Calu3 (cell line): ENCODE data around the gene BIRC5. TPM values are rescaled to one million over a fixed set of nuclear protein-coding genes. Genes with fewer than 3 reads are reported as not detected.
"Not testable (repeated sequence)": the region's sequence is repeated elsewhere in the genome, so short reads cannot be mapped to it uniquely, and the experiment has no call there.

Source experiments
- BruUV-seq: library from RNA; stranded (reverse); fragments of 400-500 nt; replicated peaks from 2 replicates; lab custom pipeline; 2021; lab: Mats Ljungman, UMichigan
- CTCF ChIA-PET: fragments of 300-600 bp; sonication (Branson Sonifier 250); formaldehyde crosslinking; loops from one replicate; lab custom pipeline; 2022; ENCODE audit warnings: antibody characterized with exemption; lab: Charles Lee
- DNase-seq: peaks from one replicate; pipeline ENCODE4 v3.0.0; 2022
- H3K27ac Mint-ChIP-seq: one replicate; pipeline ENCODE4 v1.8.0; 2022; ENCODE audit warnings: mixed read lengths; ENCODE audit not compliant: unreplicated experiment
- H3K27me3 Mint-ChIP-seq: one replicate; pipeline ENCODE4 v1.8.0; 2022; ENCODE audit warnings: mixed read lengths; ENCODE audit not compliant: unreplicated experiment
- H3K36me3 Mint-ChIP-seq: one replicate; pipeline ENCODE4 v1.8.0; 2022; ENCODE audit warnings: mild to moderate bottlenecking, moderate library complexity, mixed read lengths; ENCODE audit not compliant: insufficient read depth, unreplicated experiment
- H3K4me1 Mint-ChIP-seq: one replicate; pipeline ENCODE4 v1.8.0; 2022; ENCODE audit warnings: mild to moderate bottlenecking, low read depth, mixed read lengths; ENCODE audit not compliant: unreplicated experiment
- H3K4me3 Mint-ChIP-seq: one replicate; pipeline ENCODE4 v1.8.0; 2022; ENCODE audit warnings: mild to moderate bottlenecking, low read depth, moderate library complexity, mixed read lengths; ENCODE audit not compliant: unreplicated experiment
- H3K9me3 Mint-ChIP-seq: one replicate; pipeline ENCODE4 v1.8.0; 2022; ENCODE audit warnings: low read depth, mixed read lengths; ENCODE audit not compliant: unreplicated experiment
- intact Hi-C: fragments of 100-400 bp; cut with micrococcal nuclease; formaldehyde crosslinking; loops from one replicate; pipeline ENCODE4 v1.10.0; 2022; ENCODE audit not compliant: unreplicated experiment
- total RNA-seq: library from RNA; stranded (reverse); gene quantifications from 2 replicates; pipeline ENCODE4 v1.2.3, GENCODE V29; 2022
- TF ChIP-seq, protein P1 (sequence below): fragments of 200-600 bp; IDR thresholded peaks from one replicate; pipeline ENCODE4 v1.8.0; 2022; ENCODE audit warnings: antibody characterized with exemption; ENCODE audit not compliant: unreplicated experiment

Gene BIRC5
- total RNA-seq, 1 experiment from 2014 or later: 58.5 TPM

DNA sequence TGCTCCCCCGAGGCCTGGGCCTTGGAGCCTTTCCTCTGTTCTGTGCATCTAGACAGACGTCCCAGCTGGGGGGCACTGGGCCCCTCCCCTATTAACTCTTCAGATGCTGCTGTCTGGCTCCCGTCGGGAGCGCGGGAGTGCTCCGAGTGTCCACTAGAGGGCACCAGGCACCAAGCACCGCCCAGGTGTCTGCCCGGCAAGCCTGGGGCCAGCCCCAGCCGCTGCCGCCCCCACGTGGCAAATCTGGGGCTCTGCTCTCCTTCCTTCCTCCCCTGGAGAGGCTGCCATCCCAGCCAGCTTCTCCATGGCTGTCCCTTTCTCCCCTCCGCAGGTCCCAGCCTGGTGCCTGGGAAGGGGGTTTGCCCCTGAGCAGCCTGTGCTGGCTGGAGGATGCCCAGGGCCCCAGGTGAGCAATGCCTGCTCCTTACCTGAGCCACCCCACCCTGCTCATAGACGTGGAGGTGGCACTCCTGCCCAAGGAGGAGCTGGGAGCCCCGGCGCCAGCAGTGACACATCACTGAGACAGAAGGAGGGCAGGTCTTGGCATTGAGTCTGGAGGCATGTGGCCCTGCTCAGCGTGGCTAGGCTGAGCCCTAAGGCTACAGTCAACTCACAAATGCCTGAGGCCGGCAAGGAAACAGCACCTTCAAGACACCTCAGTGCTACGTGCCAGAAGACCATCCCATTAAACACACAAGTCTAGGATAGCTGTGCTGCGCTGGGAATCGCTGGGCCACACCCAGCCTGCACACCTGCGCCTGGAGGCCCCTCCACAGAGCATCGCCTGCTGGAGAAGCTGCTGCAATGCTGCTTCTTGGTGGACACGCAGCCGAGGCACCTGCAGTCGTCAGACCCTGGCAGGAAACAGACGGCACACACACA is 37.1 kb downstream of the BIRC5 start:
- no peak overlapping the region for H3K4me3 Mint-ChIP-seq
- no peak overlapping the region for H3K27ac Mint-ChIP-seq
- H3K27me3 Mint-ChIP-seq: peaks cover 10% of the 10 kb centered on the region
- TF ChIP-seq, protein P1, sequence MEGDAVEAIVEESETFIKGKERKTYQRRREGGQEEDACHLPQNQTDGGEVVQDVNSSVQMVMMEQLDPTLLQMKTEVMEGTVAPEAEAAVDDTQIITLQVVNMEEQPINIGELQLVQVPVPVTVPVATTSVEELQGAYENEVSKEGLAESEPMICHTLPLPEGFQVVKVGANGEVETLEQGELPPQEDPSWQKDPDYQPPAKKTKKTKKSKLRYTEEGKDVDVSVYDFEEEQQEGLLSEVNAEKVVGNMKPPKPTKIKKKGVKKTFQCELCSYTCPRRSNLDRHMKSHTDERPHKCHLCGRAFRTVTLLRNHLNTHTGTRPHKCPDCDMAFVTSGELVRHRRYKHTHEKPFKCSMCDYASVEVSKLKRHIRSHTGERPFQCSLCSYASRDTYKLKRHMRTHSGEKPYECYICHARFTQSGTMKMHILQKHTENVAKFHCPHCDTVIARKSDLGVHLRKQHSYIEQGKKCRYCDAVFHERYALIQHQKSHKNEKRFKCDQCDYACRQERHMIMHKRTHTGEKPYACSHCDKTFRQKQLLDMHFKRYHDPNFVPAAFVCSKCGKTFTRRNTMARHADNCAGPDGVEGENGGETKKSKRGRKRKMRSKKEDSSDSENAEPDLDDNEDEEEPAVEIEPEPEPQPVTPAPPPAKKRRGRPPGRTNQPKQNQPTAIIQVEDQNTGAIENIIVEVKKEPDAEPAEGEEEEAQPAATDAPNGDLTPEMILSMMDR: peak; percentile 95
- CTCF ChIA-PET: interaction anchor here (0.6 to 3.6 kb wide), 21 partner anchors 9 to 210 kb away, joined by 3 to 33 read pairs (median 4); partner anchors contain the start of genes AFMID, SOCS3 and TK1
- peaks cover 15% of the 10 kb centered on the region for H3K4me1 Mint-ChIP-seq
- no TSS peak for BruUV-seq
- intact Hi-C loops: loop anchor here (2.0 kb wide), 3 partner anchors 138 to 172 kb away; no protein-coding TSS in a partner anchor
- no peaks in the 10 kb centered on the region for H3K9me3 Mint-ChIP-seq
- peaks cover 18% of the 10 kb centered on the region for H3K36me3 Mint-ChIP-seq
- DNase-seq: peak; percentile 93

DNA sequence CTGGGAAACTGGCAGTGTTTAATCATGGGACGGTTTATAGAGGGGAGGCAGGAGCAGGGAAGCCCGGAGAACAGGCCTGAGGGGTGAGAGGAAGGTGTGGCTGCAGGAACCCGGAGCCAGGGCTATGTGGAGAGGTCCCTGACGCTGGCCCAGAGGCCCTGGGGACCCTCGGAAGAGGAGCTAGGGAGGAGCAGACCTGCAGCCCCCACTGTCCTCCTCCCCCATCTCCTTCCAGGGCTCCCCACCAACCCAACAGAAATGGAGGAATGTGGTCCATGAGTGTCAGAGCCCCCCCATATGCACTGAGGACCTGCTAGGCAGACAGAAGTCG is 37.7 kb downstream of the BIRC5 start:
- BruUV-seq: no TSS peak
- CTCF ChIA-PET: interaction anchor here (0.6 to 3.6 kb wide), 18 partner anchors 17 to 211 kb away, joined by 3 to 33 read pairs (median 4); partner anchors contain the start of genes AFMID, SOCS3 and TK1
- no peak overlapping the region for H3K27ac Mint-ChIP-seq
- H3K4me1 Mint-ChIP-seq: peaks cover 15% of the 10 kb centered on the region
- H3K4me3 Mint-ChIP-seq: no peak overlapping the region
- intact Hi-C loops: loop anchor here (2.0 kb wide), 3 partner anchors 139 to 171 kb away; no protein-coding TSS in a partner anchor
- DNase-seq: no peak
- H3K36me3 Mint-ChIP-seq: peaks cover 18% of the 10 kb centered on the region
- H3K27me3 Mint-ChIP-seq: peaks cover 10% of the 10 kb centered on the region
- no peaks in the 10 kb centered on the region for H3K9me3 Mint-ChIP-seq
- TF ChIP-seq, protein P1: no peak

DNA sequence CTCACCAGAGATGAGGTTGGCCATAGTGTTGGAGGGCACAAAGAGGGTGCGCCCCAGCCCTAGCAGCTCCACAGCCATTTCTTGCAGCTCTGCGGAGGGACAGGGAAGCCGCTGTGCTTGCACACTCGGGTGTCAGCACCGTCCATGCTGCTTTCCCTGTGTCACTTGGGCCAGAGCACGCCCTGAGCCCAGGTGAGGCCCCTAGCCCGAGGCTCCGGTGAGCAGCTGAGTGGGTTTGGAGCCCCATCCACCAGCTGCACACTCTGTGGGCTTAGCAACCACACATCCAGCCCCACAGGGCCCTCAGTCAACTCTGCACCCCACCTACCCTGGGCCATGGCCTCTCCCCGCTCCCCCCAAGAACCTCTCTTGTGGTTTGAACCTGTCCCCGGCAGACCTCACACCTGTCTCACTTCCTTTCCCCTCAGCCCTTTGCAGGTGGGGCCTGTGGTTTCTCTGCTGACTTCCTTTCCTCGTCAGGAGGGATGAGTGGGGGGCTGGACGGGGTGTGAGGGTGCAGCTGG is 38.1 kb downstream of the BIRC5 start:
- CTCF ChIA-PET: interaction anchor here (1.0 to 3.6 kb wide), 6 partner anchors 17 to 172 kb away, joined by 3 to 33 read pairs (median 6); no protein-coding TSS in a partner anchor
- Mint-ChIP-seq H3K4me3 (no peak overlapping the region), H3K27ac (no peak overlapping the region), H3K9me3 (no peaks in the 10 kb centered on the region), H3K36me3 (peaks cover 18% of the 10 kb centered on the region), H3K4me1 (peaks cover 15% of the 10 kb centered on the region), H3K27me3 (peaks cover 9% of the 10 kb centered on the region)
- TF ChIP-seq, protein P1: no peak
- intact Hi-C loops: no loop called here
- DNase-seq: no peak
- no TSS peak for BruUV-seq

DNA sequence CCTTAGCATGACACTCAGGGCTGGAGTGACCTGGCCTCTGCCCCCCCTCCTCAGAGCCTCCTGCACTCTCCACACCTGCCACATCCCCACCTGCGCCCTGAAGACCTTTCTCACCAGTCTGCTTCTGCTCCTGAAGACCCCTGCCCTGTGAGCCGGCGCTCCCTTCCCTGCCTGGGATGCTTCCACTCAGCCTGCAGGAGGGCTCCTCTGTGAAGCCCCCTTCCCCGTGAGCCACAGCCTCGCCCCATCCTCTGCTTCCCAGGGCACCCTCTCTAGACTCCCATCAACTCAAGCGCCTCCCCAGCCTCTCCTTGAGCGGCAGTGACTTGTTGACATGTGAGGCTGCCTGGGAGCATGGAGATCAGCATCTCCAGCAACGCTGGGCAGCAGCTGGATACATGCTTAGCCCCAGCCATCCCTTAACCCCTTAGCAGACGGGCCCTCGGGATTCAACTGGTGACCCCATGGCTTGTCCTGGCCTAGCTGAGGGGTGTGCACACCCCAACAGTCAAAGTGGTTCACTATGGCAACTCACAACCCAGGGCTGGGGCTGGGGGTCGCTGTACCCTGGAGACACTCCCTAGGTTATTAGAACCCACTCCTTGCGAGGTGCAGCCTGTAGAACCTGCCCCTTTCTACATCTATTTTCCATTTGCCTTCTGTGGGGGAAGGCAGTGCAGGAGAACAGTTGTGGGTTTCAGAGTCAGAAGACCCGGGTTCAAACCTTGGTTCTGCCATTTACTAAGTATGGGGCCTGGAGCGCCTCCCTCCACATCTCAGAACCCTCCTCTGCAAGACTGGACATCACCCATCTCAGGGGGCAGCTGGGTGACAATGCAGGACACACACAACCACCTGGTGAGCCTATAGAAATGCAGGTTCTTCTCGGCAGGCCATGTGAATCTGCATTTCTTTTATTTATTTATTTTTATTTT is 38.9 kb downstream of the BIRC5 start:
- Mint-ChIP-seq H3K9me3 (no peaks in the 10 kb centered on the region), H3K36me3 (peaks cover 23% of the 10 kb centered on the region), H3K27ac (no peak overlapping the region), H3K4me1 (peaks cover 21% of the 10 kb centered on the region), H3K27me3 (peaks cover 7% of the 10 kb centered on the region), H3K4me3 (peak overlapping the region; percentile 75)
- intact Hi-C loops: no loop called here
- BruUV-seq: no TSS peak
- CTCF ChIA-PET: interaction anchor here (0.6 to 0.7 kb wide), 2 partner anchors 16 to 18 kb away, joined by 3 read pairs; no protein-coding TSS in a partner anchor
- TF ChIP-seq, protein P1: no peak
- no peak for DNase-seq

DNA sequence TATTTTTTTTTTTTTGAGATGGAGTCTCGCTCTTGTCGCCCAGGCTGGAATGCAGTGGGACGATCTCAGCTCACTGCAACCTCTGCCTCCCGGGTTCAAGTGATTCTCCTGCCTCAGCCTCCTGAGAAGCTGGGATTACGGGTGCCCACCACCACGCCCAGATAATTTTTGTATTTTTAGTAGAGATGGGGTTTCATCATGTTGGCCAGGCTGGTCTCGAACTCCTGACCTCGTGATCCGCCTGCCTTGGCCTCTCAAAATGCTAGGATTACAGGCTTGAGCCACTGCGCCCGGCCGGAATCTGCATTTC is 39.5 kb downstream of the BIRC5 start:
- intact Hi-C loops, BruUV-seq, DNase-seq, H3K9me3 Mint-ChIP-seq, H3K27me3 Mint-ChIP-seq, H3K27ac Mint-ChIP-seq: not testable (repeated sequence)
- CTCF ChIA-PET: interaction anchor here (0.7 kb wide), 1 partner anchor 18 kb away, joined by 3 read pairs; no protein-coding TSS in a partner anchor
- H3K4me1 Mint-ChIP-seq: peaks cover 27% of the 10 kb centered on the region
- H3K36me3 Mint-ChIP-seq: peaks cover 26% of the 10 kb centered on the region
- H3K4me3 Mint-ChIP-seq: peak overlapping the region; percentile 75
